ENCODE measurements around the gene CDCA7L. TPM values are rescaled to one million over a fixed set of nuclear protein-coding genes. Genes with fewer than 3 reads are reported as not detected.

Gene CDCA7L
- total RNA-seq, 3 donors from 2014 or later: 20.8 to 33.7 (median 27.0) TPM

GRCh38 chr7:21944616-21945453, 864 bp downstream of the CDCA7L start:
- H3K36me3 ChIP-seq (ENCODE audit: low read depth): no peaks in the 10 kb centered on the region
- H3K4me1 ChIP-seq (ENCODE audit: low read depth): peaks cover 20% of the 10 kb centered on the region
- TF ChIP-seq CTCF (IDR thresholded peaks at IDR 0.05): no peak
- H3K9me3 ChIP-seq: no peaks in the 10 kb centered on the region
- intact Hi-C loops (cut with DNase I, micrococcal nuclease): loop anchor here in 1 of 2 donors (10.0 kb wide), 1 partner anchor 80 kb away; no protein-coding TSS in a partner anchor
- DNase-seq (peak; percentile 77 to 83 (median 83)), ATAC-seq (peak; percentile 60)
- peak overlapping the region; percentile 22 for H3K4me3 ChIP-seq

- no peak for TF ChIP-seq CTCF (IDR thresholded peaks at IDR 0.05)
- intact Hi-C loops (cut with DNase I, micrococcal nuclease): loop anchor here in 1 of 2 donors (10.0 kb wide), 1 partner anchor 79 kb away; no protein-coding TSS in a partner anchor
- DNase-seq (no peak), ATAC-seq (no peak)
- peaks cover 20% of the 10 kb centered on the region for H3K4me1 ChIP-seq (ENCODE audit: low read depth)
- H3K4me3 ChIP-seq: no peak overlapping the region
- no peaks in the 10 kb centered on the region for H3K36me3 ChIP-seq (ENCODE audit: low read depth)
- H3K9me3 ChIP-seq: no peaks in the 10 kb centered on the region
Observed at GRCh38 chr7:21943436-21943835, 2.3 kb downstream of the CDCA7L start.

- no peak for TF ChIP-seq CTCF (IDR thresholded peaks at IDR 0.05)
- intact Hi-C loops (cut with DNase I, micrococcal nuclease): loop anchor here in 1 of 2 donors (10.0 kb wide), 1 partner anchor 78 kb away; no protein-coding TSS in a partner anchor
- Histone ChIP-seq H3K4me3 (no peak overlapping the region), H3K9me3 (no peaks in the 10 kb centered on the region), H3K4me1 (ENCODE audit: low read depth) (peaks cover 20% of the 10 kb centered on the region), H3K36me3 (ENCODE audit: low read depth) (no peaks in the 10 kb centered on the region)
- ATAC-seq (no peak), DNase-seq (no peak)
Observed at GRCh38 chr7:21942955-21943354, 2.7 kb downstream of the CDCA7L start.

DNA sequence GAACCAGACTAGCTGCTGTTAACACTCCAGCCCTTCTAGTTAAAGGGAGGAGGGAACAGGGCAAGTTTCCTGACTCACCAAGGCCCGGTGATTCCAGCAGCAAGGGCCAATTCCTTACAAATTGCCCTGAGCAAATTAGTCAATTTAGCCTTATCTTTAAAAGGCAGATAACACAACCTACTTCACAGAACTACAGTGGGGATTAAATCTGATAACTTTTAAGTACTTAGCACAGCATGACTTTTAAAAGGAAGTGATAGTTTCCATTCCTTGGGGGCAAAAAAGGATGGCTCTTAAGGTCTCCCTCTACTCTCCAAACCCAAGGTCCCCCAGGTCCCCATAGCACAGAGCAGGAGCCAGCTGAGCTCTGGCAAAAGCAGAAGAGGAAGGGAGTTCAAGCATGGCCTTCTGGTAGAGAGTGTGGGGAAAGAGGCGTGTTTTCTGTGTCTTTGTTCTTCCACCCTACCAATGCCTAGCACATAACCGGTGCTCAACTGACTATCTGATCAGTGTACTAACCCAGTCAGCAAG, 4.0 kb downstream of the CDCA7L start:
- Histone ChIP-seq H3K9me3 (no peaks in the 10 kb centered on the region), H3K4me1 (ENCODE audit: low read depth) (peaks cover 16% of the 10 kb centered on the region), H3K36me3 (ENCODE audit: low read depth) (no peaks in the 10 kb centered on the region), H3K4me3 (no peak overlapping the region)
- intact Hi-C loops (cut with DNase I, micrococcal nuclease): loop anchor here in 1 of 2 donors (10.0 kb wide), 1 partner anchor 77 kb away; no protein-coding TSS in a partner anchor
- DNase-seq (peak in 1 of 3 donors; percentile 5), ATAC-seq (peak; percentile 6)
- no peak for TF ChIP-seq CTCF (IDR thresholded peaks at IDR 0.05)

GRCh38 chr7:21939858-21940372, 5.8 kb downstream of the CDCA7L start:
- TF ChIP-seq CTCF (IDR thresholded peaks at IDR 0.05): no peak
- H3K4me3 ChIP-seq: no peak overlapping the region
- peaks cover 10% of the 10 kb centered on the region for H3K4me1 ChIP-seq (ENCODE audit: low read depth)
- H3K36me3 ChIP-seq (ENCODE audit: low read depth): no peaks in the 10 kb centered on the region
- no peak for DNase-seq
- H3K9me3 ChIP-seq: no peaks in the 10 kb centered on the region
- intact Hi-C loops (cut with DNase I, micrococcal nuclease): loop anchor here in 1 of 2 donors (10.0 kb wide), 1 partner anchor 75 kb away; no protein-coding TSS in a partner anchor
- no peak for ATAC-seq
